ENCODE data around the gene BTBD8.

- TF ChIP-seq TAF1 (IDR thresholded peaks at IDR 0.05; ENCODE audit: borderline replicate concordance, low read depth, low read length) (no peak), JUND (IDR thresholded peaks at IDR 0.05) (no peak), EP300 (IDR thresholded peaks at IDR 0.05; ENCODE audit: borderline replicate concordance in 1 of 2, low read depth in 1 of 2, low read length in 1 of 2) (no peak), SMC3 (IDR thresholded peaks at IDR 0.05; ENCODE audit: low read depth, low read length) (no peak), TEAD4 (IDR thresholded peaks at IDR 0.05; ENCODE audit: borderline replicate concordance, insufficient read depth) (no peak), RCOR1 (IDR thresholded peaks at IDR 0.05; ENCODE audit: low read length) (no peak), MEF2A (IDR thresholded peaks at IDR 0.05; ENCODE audit: borderline replicate concordance, low read depth) (no peak), SIN3A (IDR thresholded peaks at IDR 0.05; ENCODE audit: borderline replicate concordance, low read depth, low read length) (no peak), POLR2AphosphoS5 (IDR thresholded peaks at IDR 0.05; ENCODE audit: low read depth, low read length) (no peak), ELF1 (IDR thresholded peaks at IDR 0.05) (no peak), CHD2 (IDR thresholded peaks at IDR 0.05; ENCODE audit: low read length, partially characterized antibody) (no peak)
- TF ChIP-seq, protein P1, sequence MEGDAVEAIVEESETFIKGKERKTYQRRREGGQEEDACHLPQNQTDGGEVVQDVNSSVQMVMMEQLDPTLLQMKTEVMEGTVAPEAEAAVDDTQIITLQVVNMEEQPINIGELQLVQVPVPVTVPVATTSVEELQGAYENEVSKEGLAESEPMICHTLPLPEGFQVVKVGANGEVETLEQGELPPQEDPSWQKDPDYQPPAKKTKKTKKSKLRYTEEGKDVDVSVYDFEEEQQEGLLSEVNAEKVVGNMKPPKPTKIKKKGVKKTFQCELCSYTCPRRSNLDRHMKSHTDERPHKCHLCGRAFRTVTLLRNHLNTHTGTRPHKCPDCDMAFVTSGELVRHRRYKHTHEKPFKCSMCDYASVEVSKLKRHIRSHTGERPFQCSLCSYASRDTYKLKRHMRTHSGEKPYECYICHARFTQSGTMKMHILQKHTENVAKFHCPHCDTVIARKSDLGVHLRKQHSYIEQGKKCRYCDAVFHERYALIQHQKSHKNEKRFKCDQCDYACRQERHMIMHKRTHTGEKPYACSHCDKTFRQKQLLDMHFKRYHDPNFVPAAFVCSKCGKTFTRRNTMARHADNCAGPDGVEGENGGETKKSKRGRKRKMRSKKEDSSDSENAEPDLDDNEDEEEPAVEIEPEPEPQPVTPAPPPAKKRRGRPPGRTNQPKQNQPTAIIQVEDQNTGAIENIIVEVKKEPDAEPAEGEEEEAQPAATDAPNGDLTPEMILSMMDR (IDR thresholded peaks at IDR 0.05): no peak; the same call in 1 of the 2 replicates
- TF ChIP-seq, protein P2, sequence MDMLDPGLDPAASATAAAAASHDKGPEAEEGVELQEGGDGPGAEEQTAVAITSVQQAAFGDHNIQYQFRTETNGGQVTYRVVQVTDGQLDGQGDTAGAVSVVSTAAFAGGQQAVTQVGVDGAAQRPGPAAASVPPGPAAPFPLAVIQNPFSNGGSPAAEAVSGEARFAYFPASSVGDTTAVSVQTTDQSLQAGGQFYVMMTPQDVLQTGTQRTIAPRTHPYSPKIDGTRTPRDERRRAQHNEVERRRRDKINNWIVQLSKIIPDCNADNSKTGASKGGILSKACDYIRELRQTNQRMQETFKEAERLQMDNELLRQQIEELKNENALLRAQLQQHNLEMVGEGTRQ (IDR thresholded peaks at IDR 0.05; ENCODE audit: borderline replicate concordance, low read depth, low read length): no peak
Measured at GRCh38 chr1:92040971-92041370, 39.2 kb upstream of the BTBD8 start.

Measured in SK-N-SH (cell line).